Ascending aorta (tissue), 2 donors: ENCODE results near the gene PRDX1. TPM values are rescaled to one million over a fixed set of nuclear protein-coding genes. Genes with fewer than 3 reads are reported as not detected.

Experiments
- DNase-seq, 2 donors: peaks; one replicate each; pipeline ENCODE4 v3.0.0-alpha.2; 2019; ENCODE audit warnings: low spot score in 2 of 2
- H3K27ac ChIP-seq, 2 donors: fragments of 200-600 bp; sonication (generic); one replicate each; pipeline ENCODE4 v1.5.1; 2016 to 2017; ENCODE audit warnings: mild to moderate bottlenecking in 1 of 2
- H3K27me3 ChIP-seq: fragments of 200-600 bp; sonication (generic); one replicate; pipeline ENCODE4 v1.5.1; 2017
- H3K36me3 ChIP-seq, 2 donors: fragments of 200-600 bp; sonication (generic); one replicate each; pipeline ENCODE4 v1.5.1; 2016
- H3K4me1 ChIP-seq, 2 donors: fragments of 200-600 bp; sonication (generic); one replicate each; pipeline ENCODE4 v1.5.1; 2016 to 2017; ENCODE audit warnings: mild to moderate bottlenecking in 1 of 2
- H3K4me3 ChIP-seq, 2 donors: fragments of 200-600 bp; sonication (generic); one replicate each; pipeline ENCODE4 v1.5.1; 2016 to 2017; ENCODE audit warnings: mild to moderate bottlenecking in 1 of 2
- H3K9me3 ChIP-seq, 2 donors: fragments of 200-600 bp; sonication (generic); one replicate each; pipeline ENCODE4 v1.5.1; 2016
- intact Hi-C: fragments of 100-400 bp; cut with DNase I; formaldehyde crosslinking; loops from one replicate; pipeline ENCODE4 v1.15.1; 2023
- total RNA-seq: library from RNA; depleted of rRNA; stranded (reverse); fragments of >200 nt; gene quantifications from one replicate; pipeline ENCODE4 v1.1.0, GENCODE V29; 2016
- TF ChIP-seq, protein P1 (sequence below), 3 experiments: fragments of 200-600 bp in 2 of 3; fragments of 450-650 bp in 1 of 3; sonication (generic) in 2 of 3; IDR thresholded peaks; one replicate each; pipeline ENCODE4 v1.5.1; 2016 to 2019; ENCODE audit warnings: antibody characterized with exemption in 3 of 3, mild to moderate bottlenecking in 1 of 3, moderate library complexity in 1 of 3

The PRDX1 gene
- total RNA-seq, 1 donor from 2014 or later, result 245 TPM

DNA sequence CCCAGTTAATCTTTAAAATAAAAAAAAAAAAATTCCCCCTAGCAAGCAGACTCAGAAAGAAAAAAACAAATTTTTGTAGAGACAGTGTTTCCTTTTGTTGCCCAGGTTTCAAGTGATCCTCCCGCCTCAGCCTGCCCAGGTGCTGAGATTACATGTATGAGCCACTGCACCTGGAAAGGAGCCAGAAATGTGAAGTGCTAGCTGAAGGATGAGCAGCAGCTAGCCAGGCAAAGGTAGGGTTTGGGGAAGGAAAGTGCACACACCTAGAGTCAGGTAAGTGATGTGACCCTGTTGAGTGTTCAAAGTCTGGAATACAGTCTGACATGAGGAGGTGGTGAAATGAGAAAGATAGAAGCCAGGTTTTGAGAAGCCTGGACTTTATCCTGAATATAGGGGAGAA is 30.6 kb upstream of the PRDX1 start:
- no peak for DNase-seq
- H3K9me3 ChIP-seq, result no peaks in the 10 kb centered on the region
- H3K36me3 ChIP-seq, result peaks cover 0 to 11% of the 10 kb centered on the region in 2 donors
- peaks cover 0 to 5% of the 10 kb centered on the region in 2 donors for H3K4me1 ChIP-seq
- TF ChIP-seq, protein P1, sequence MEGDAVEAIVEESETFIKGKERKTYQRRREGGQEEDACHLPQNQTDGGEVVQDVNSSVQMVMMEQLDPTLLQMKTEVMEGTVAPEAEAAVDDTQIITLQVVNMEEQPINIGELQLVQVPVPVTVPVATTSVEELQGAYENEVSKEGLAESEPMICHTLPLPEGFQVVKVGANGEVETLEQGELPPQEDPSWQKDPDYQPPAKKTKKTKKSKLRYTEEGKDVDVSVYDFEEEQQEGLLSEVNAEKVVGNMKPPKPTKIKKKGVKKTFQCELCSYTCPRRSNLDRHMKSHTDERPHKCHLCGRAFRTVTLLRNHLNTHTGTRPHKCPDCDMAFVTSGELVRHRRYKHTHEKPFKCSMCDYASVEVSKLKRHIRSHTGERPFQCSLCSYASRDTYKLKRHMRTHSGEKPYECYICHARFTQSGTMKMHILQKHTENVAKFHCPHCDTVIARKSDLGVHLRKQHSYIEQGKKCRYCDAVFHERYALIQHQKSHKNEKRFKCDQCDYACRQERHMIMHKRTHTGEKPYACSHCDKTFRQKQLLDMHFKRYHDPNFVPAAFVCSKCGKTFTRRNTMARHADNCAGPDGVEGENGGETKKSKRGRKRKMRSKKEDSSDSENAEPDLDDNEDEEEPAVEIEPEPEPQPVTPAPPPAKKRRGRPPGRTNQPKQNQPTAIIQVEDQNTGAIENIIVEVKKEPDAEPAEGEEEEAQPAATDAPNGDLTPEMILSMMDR (IDR thresholded peaks at IDR 0.05), result no peak
- H3K4me3 ChIP-seq, result no peak overlapping the region
- H3K27ac ChIP-seq, result no peak overlapping the region
- intact Hi-C loops, result no loop called here
- no peaks in the 10 kb centered on the region for H3K27me3 ChIP-seq

DNA sequence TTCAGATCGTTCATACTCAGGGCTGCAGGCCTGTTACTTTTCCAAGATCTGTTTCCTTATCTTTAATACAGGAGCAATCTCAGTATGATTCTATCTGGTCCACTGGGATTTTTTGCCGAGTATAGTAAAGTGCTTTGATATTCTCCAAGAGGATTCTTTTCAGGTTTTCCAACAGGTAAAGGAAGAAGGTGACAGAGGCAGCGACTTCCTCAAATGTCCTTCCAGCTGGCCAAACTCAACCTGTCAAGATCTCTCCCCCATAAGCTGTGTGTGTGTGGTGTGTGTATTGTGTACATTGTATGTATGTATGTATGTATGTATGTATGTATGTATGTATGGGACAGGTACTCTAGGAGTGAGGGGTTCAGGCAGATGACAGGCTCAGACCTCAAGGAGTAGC is 30.0 kb upstream of the PRDX1 start:
- H3K9me3 ChIP-seq, result no peaks in the 10 kb centered on the region
- H3K36me3 ChIP-seq, result peaks cover 0 to 11% of the 10 kb centered on the region in 2 donors
- TF ChIP-seq, protein P1 (IDR thresholded peaks at IDR 0.05), result no peak
- peak overlapping the region; percentile 66 to 78 for H3K4me3 ChIP-seq
- H3K27me3 ChIP-seq, result no peaks in the 10 kb centered on the region
- intact Hi-C loops, result loop anchor here (2.0 kb wide), 1 partner anchor 61 kb away; the partner anchor contains the start of gene TESK2
- DNase-seq, result no peak
- H3K4me1 ChIP-seq, result peaks cover 0 to 5% of the 10 kb centered on the region in 2 donors
- peak overlapping the region in 1 of 2 donors; percentile 82 for H3K27ac ChIP-seq

DNA sequence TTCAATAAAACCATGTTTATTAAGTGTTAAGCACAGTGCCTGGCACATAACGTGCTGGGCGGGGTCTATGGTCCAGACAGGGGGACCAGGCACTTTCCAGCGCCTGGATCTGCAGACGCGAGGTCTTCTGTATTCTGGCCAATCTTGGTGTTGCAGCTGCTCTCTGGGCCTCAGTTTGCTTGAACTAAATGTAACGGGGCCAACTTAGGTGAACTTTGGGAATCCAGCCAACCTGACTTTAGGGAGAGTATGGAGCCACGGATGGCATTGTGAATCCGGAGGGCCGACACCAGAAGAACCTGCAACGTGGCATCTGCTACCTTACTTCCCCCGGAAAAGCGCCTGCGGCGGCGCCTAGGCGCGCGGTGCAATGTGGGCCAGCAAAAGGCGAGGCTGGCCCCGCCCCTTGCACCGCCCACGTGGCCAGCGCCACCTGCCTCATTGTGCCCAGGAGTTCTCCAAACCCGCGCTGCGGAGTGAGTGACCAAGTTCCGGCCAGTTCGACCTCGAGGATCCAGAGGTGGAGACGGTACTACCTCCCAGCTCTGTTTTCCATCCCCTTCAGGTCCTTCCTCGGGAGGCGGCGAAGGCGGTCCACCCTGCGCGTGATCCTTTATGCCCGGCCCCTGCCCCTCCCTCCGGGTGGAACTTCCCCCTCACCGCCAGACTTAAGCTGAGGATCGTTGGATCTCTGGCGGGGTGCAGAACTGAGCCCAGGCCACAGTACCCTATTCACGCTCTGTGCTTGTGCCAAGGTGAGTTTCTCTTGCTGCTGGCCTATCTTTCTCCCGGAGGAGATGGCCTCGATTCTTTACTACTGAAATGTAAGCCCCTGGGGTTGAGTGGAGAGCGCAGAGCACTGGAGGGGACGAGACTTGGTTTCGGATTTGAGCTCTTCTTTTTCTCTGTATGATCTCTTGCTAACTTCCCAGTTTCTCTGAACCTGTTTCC is 29.0 kb upstream of the PRDX1 start, which contains the start of gene AKR1A1:
Gene AKR1A1, plus strand, starts transcription at position 426 of the 951 bp plus-strand sequence. CDS start 10,969 bp downstream, outside the sequence.
- TF ChIP-seq, protein P1 (IDR thresholded peaks at IDR 0.05), result peak in 1 of 3 experiments; percentile 8
- peaks cover 0 to 6% of the 10 kb centered on the region in 2 donors for H3K36me3 ChIP-seq
- H3K27ac ChIP-seq, result peak within 1 kb of the TSS; percentile 82 to 84
- H3K9me3 ChIP-seq, result no peaks in the 10 kb centered on the region
- peak within 1 kb of the TSS; percentile 66 to 78 for H3K4me3 ChIP-seq
- peaks cover 0 to 5% of the 10 kb centered on the region in 2 donors for H3K4me1 ChIP-seq
- DNase-seq, result peak; percentile 63 to 93
- intact Hi-C loops, result loop anchor here (1.0 to 2.0 kb wide), 2 partner anchors 29 to 60 kb away; partner anchors contain the start of genes PRDX1 and TESK2
- H3K27me3 ChIP-seq, result no peaks in the 10 kb centered on the region

DNA sequence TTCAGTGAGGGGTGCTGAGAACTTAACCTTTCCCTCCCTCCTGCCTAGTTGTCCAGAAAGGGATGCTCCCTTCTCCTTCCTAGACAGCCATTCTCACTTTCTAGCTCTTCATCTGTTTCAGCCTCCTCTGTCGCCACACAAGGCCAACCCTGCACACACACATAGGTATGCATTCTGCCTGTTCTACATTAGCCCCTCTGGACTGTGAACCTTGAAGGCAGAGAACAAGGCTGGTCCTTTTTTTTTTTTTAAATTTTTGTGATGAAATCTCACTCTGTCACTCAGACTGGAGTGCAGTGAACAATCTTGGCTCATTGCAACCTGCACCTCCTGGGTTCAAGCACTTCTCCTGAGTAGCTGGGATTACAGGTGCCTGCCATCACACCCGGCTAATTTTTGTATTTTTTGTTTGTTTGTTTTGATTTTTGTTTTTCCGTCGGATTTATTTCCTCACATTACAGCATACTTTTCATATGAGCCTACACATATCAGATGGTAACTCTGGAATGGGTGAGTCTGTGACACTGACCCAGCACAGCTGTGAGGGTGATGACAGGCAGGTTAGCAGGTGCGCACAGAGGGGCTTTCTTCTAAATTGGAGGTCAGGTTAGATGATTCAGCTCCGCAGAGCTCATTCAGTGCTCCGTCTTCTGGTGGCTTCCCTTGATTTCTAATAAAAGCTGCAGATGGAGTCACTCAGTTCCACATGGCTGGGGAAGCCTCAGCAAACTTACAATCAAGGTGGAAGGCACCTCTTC is 24.0 kb upstream of the PRDX1 start:
- no peak overlapping the region for H3K4me3 ChIP-seq
- TF ChIP-seq, protein P1 (IDR thresholded peaks at IDR 0.05), result no peak
- no peak for DNase-seq
- no peaks in the 10 kb centered on the region for H3K9me3 ChIP-seq
- peaks cover 0 to 5% of the 10 kb centered on the region in 2 donors for H3K4me1 ChIP-seq
- intact Hi-C loops, result no loop called here
- no peaks in the 10 kb centered on the region for H3K36me3 ChIP-seq
- no peak overlapping the region for H3K27ac ChIP-seq
- no peaks in the 10 kb centered on the region for H3K27me3 ChIP-seq

DNA sequence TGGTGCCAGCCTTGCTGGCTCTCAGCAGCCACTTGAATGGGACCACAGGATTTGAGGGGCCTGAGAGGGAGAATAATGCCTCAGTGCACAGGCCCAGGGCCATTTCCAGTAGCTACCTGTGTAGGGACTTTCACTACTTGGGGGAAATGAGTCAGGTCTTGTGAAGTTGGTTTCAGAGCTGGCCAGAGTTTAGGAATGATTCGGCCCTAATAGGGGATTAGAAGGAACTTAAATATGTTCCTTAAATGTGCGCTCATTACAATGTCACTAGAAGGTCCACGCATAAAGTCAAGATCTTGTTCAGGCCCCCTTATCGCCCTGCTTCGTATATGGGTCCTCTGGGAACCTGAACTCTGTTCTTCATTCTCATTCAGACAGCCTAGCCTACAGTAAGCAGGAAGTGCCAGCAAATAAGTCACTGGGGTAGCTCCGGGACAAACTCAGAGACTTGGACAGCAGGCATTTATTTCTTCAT is 23.4 kb upstream of the PRDX1 start:
- Histone ChIP-seq H3K36me3 (no peaks in the 10 kb centered on the region), H3K9me3 (no peaks in the 10 kb centered on the region), H3K4me1 (peaks cover 0 to 2% of the 10 kb centered on the region in 2 donors), H3K4me3 (no peak overlapping the region), H3K27me3 (no peaks in the 10 kb centered on the region), H3K27ac (no peak overlapping the region)
- intact Hi-C loops, result no loop called here
- TF ChIP-seq, protein P1 (IDR thresholded peaks at IDR 0.05), result no peak
- no peak for DNase-seq
